ENCODE data around the gene RPS6KC1. TPM values are rescaled to one million over a fixed set of nuclear protein-coding genes. Genes with fewer than 3 reads are reported as not detected.
"Not testable (repeated sequence)": the region's sequence is repeated elsewhere in the genome, so short reads cannot be mapped to it uniquely, and the experiment has no call there.

Gene RPS6KC1
- total and polyA plus RNA-seq, 2 donors (not counting 3 experiments of a cell fraction or from before 2014, with no cell fraction given), result 5.1 to 18.6 TPM

DNA sequence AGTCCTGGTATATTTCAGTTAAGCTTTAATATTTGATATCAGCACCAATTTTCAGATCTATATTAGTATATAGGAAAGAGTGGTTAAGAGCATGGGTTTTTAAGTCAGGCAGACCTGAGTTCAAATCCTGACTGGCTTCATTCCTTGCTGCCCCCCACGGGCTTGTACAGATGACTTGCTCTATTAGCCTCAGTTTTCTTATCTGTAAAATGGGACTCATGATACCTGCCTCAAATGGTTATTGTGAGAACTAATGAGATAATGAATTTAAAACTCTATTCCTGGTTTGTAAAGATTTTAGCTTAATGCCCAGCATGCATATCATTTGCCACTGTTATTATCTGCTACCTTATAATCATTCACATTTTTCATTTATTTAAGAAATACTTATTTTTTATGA, 264.5 kb downstream of the RPS6KC1 start:
- BruUV-seq (replicated peaks), result no TSS peak
- Histone ChIP-seq H3K36me3 (ENCODE audit: control insufficient read depth in 2 of 2, extremely low read depth in 1 of 2, insufficient read depth in 2 of 2, low read length in 2 of 2) (no peaks in the 10 kb centered on the region), H3K9me3 (replicated peaks; ENCODE audit: control insufficient read depth, insufficient read depth, low read length) (no peaks in the 10 kb centered on the region), H3K9ac (replicated peaks; ENCODE audit: extremely low read depth, insufficient read depth, low read length) (no peak overlapping the region), H3K4me1 (ENCODE audit: control insufficient read depth, extremely low read depth, insufficient read depth, low read length) (no peaks in the 10 kb centered on the region), H3K27ac (ENCODE audit: insufficient read depth, low read depth, low read length) (no peak overlapping the region), H3K4me3 (replicated peaks in 1 of 3; ENCODE audit: insufficient read depth in 1 of 3, low read depth in 1 of 3, low read length in 3 of 3) (no peak overlapping the region), H2AFZ (ENCODE audit: low read depth, low read length) (no peak overlapping the region), H3K9me1 (replicated peaks; ENCODE audit: control insufficient read depth, extremely low read depth, insufficient read depth, low read length) (no peaks in the 10 kb centered on the region), H3K4me2 (ENCODE audit: insufficient read depth, low read length) (no peak overlapping the region), H4K20me1 (replicated peaks; ENCODE audit: control insufficient read depth, extremely low read depth, insufficient read depth, low read length) (no peaks in the 10 kb centered on the region), H3K79me2 (ENCODE audit: control insufficient read depth, insufficient read depth, low read length) (no peaks in the 10 kb centered on the region), H3K27me3 (ENCODE audit: control insufficient read depth in 2 of 2, insufficient read depth in 2 of 2, low read length in 2 of 2) (no peaks in the 10 kb centered on the region)
- TF ChIP-seq GATA2 (IDR thresholded peaks at IDR 0.05; ENCODE audit: insufficient read depth, insufficient read length, low read depth, low read length) (no peak), POLR2AphosphoS5 (IDR thresholded peaks at IDR 0.05; ENCODE audit: insufficient read depth, low read depth, low read length) (no peak), MYC (IDR thresholded peaks at IDR 0.05; ENCODE audit: low read depth, low read length) (no peak), JUN (IDR thresholded peaks at IDR 0.05; ENCODE audit: borderline replicate concordance, insufficient read depth, insufficient read length, low read depth) (no peak), POLR2A (IDR thresholded peaks at IDR 0.05; ENCODE audit: low read depth, low read length) (no peak), FOS (IDR thresholded peaks at IDR 0.05; ENCODE audit: borderline replicate concordance, insufficient read depth, low read length) (no peak), EZH2 (IDR thresholded peaks at IDR 0.05; ENCODE audit: borderline replicate concordance, low read depth, low read length, severe bottlenecking) (no peak)
- TF ChIP-seq, protein P1, sequence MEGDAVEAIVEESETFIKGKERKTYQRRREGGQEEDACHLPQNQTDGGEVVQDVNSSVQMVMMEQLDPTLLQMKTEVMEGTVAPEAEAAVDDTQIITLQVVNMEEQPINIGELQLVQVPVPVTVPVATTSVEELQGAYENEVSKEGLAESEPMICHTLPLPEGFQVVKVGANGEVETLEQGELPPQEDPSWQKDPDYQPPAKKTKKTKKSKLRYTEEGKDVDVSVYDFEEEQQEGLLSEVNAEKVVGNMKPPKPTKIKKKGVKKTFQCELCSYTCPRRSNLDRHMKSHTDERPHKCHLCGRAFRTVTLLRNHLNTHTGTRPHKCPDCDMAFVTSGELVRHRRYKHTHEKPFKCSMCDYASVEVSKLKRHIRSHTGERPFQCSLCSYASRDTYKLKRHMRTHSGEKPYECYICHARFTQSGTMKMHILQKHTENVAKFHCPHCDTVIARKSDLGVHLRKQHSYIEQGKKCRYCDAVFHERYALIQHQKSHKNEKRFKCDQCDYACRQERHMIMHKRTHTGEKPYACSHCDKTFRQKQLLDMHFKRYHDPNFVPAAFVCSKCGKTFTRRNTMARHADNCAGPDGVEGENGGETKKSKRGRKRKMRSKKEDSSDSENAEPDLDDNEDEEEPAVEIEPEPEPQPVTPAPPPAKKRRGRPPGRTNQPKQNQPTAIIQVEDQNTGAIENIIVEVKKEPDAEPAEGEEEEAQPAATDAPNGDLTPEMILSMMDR (IDR thresholded peaks at IDR 0.05; ENCODE audit: extremely low read depth in 1 of 2, insufficient read depth in 1 of 2, low read depth in 1 of 2, low read length in 2 of 2), result no peak
- TF ChIP-seq, protein P2, sequence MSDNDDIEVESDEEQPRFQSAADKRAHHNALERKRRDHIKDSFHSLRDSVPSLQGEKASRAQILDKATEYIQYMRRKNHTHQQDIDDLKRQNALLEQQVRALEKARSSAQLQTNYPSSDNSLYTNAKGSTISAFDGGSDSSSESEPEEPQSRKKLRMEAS (IDR thresholded peaks at IDR 0.05; ENCODE audit: insufficient read depth, insufficient read length), result no peak
- ChIA-PET POLR2A (no interaction called here), CTCF (no interaction called here)
- DNase-seq (ENCODE audit: low read depth, low spot score) (no peak), FAIRE-seq (no peak)
- dilution Hi-C loops (cut with MboI; ENCODE audit: extremely low pct_ligation_motif_present, low sequenced_read_pairs) (no loop called here), intact Hi-C loops (cut with micrococcal nuclease) (no loop called here)

DNA sequence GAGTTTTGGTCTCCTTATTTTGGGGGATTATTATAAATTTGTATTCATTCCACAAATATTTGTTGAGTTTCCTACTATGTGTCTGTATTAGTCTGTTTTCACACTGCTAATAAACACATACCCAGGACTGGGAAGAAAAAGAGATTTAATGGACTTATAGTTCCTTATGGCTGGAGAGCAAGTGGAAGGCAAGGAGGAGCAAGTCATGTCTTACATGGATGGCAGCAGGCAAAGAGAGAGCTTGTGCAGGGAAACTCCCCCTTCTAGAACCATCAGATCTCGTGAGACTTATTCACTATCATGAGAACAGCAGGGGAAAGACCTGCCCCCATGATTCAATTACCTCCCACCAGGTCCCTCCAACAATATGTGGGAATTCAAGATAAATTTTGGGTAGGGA, 267.4 kb downstream of the RPS6KC1 start:
- H3K4me3 ChIP-seq (replicated peaks in 1 of 3; ENCODE audit: insufficient read depth in 1 of 3, low read depth in 1 of 3, low read length in 3 of 3); H4K20me1 ChIP-seq (replicated peaks; ENCODE audit: control insufficient read depth, extremely low read depth, insufficient read depth, low read length); H3K36me3 ChIP-seq (ENCODE audit: control insufficient read depth in 2 of 2, extremely low read depth in 1 of 2, insufficient read depth in 2 of 2, low read length in 2 of 2); FAIRE-seq; H3K9ac ChIP-seq (replicated peaks; ENCODE audit: extremely low read depth, insufficient read depth, low read length); DNase-seq (ENCODE audit: low read depth, low spot score); intact Hi-C loops (cut with micrococcal nuclease); H3K27ac ChIP-seq (ENCODE audit: insufficient read depth, low read depth, low read length); H3K4me2 ChIP-seq (ENCODE audit: insufficient read depth, low read length); H2AFZ ChIP-seq (ENCODE audit: low read depth, low read length); H3K27me3 ChIP-seq (ENCODE audit: control insufficient read depth in 2 of 2, insufficient read depth in 2 of 2, low read length in 2 of 2); BruUV-seq (replicated peaks); H3K9me1 ChIP-seq (replicated peaks; ENCODE audit: control insufficient read depth, extremely low read depth, insufficient read depth, low read length); H3K9me3 ChIP-seq (replicated peaks; ENCODE audit: control insufficient read depth, insufficient read depth, low read length); POLR2A ChIA-PET; dilution Hi-C loops (cut with MboI; ENCODE audit: extremely low pct_ligation_motif_present, low sequenced_read_pairs); H3K79me2 ChIP-seq (ENCODE audit: control insufficient read depth, insufficient read depth, low read length); H3K4me1 ChIP-seq (ENCODE audit: control insufficient read depth, extremely low read depth, insufficient read depth, low read length): not testable (repeated sequence)
- CTCF ChIA-PET, result interaction anchor here (1.1 kb wide), 1 partner anchor 15 kb away, joined by 3 read pairs; no protein-coding TSS in a partner anchor

All from endothelial cell of umbilical vein (primary cell).